RPMI7951 (cell line): ENCODE results near the gene LPP. TPM values are rescaled to one million over a fixed set of nuclear protein-coding genes. Genes with fewer than 3 reads are reported as not detected.

ENCODE experiments used
- DNase-seq: peaks from one replicate; pipeline ENCODE4 v3.0.0-alpha.2; 2012; ENCODE audit warnings: low read depth
- total RNA-seq: library from RNA; depleted of rRNA; stranded (reverse); fragments of >200 nt; shearing (Covaris generic); gene quantifications from 2 replicates; pipeline ENCODE4 v1.2.3, GENCODE V29; 2014

LPP gene
- total RNA-seq, 1 experiment from 2014 or later, result 30.2 TPM

DNA sequence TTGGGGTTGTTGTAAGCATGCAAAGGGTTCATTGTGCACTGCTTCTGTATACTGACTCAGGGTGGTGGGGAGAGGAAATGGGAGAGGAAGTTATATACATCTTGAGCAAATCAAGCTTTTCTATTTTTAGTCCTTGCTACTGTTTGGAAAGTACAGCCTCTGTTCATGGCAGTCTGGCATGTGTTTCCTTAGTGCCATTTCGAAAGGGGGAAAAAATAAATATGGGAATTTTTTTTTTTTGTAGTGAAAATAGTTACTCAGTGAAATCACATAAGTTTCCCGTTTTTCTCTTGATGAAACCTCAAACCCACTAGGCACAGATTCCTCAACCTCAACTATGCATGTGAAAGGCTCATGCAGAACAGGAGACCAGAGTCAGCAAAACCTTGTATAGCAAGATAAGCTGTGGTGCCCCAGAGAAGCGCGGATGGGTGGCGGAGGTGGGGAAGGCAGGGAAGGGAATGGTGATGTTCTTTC, 353.3 kb downstream of the LPP start:
- peak; percentile 92 for DNase-seq

GRCh38 chr3:188508454-188508853, 354.5 kb downstream of the LPP start:
- DNase-seq, result no peak

- DNase-seq, result no peak
Observed at GRCh38 chr3:188509316-188509715, 355.4 kb downstream of the LPP start.

- DNase-seq, result peak; percentile 73
Observed at GRCh38 chr3:188510366-188510765, 356.4 kb downstream of the LPP start.

- no peak for DNase-seq
Observed at GRCh38 chr3:188513662-188514328, 359.8 kb downstream of the LPP start.

GRCh38 chr3:188516515-188516914, 362.6 kb downstream of the LPP start:
- DNase-seq, result no peak

GRCh38 chr3:188518416-188518815, 364.5 kb downstream of the LPP start:
- DNase-seq, result no peak

- no peak for DNase-seq
Observed at GRCh38 chr3:188518835-188519452, 365.0 kb downstream of the LPP start.

GRCh38 chr3:188520466-188520865, 366.5 kb downstream of the LPP start:
- DNase-seq, result peak; percentile 9

DNA sequence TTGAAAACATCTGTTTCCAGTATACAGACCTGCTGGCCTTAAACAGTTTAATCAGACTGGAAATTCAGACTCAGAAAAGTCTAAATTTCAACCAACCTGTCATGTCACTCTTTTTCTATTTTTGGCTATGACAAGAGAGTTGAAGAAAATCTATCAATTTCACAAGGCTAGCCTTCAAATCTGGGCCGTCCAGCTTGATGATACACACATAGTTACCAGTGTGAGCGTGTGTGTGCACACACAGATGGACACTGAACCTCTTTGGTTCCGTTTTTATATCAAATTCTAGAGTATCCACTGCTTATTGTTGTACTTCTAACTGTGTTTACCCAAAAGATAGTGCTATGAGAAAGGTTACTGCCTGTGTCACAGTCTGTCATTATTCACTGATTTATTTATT, 368.2 kb downstream of the LPP start:
- DNase-seq, result no peak

DNA sequence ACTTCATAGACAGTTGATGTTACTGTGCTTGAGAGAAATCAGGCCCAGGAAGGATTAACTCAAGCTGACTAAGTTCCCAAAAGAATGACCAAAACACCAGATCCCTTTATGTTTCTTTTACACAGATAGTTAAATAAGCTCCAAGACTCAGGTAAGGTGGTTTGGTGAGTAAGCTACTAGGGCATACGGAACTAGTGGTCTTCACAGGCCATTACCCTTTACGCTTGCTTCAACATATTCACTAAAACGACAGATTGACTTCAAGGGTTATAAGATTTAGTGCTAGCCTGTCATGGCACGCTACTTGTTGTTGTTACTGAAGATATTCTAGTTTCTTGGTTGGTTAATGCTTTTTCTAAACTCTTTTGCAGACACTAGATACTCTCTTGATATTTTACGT, 369.3 kb downstream of the LPP start:
- DNase-seq, result no peak

- no peak for DNase-seq
Observed at GRCh38 chr3:188524052-188524451, 370.1 kb downstream of the LPP start.

GRCh38 chr3:188526057-188526456, 372.1 kb downstream of the LPP start:
- DNase-seq, result peak; percentile 24

GRCh38 chr3:188527389-188527788, 373.4 kb downstream of the LPP start:
- no peak for DNase-seq

- DNase-seq, result no peak
Observed at GRCh38 chr3:188528396-188528795, 374.4 kb downstream of the LPP start.

DNA sequence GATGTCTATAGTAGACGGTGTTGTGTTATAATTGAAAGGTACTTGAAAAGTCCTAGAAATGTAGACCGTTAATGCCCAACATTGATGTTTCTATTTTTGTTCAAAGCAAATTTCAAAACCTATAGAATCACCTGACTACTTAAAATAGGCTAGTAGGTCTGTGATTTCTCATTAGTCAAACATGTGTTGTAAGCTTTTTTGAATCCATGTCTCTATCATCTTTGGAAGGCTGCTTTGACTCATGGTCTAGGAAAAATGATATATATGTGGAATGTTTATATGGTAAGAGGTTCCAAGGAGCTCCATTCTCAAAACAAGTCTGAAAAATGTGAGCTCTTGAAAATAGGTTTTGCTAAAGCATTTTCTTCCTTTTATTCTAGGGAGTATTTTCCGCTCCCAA, 375.3 kb downstream of the LPP start:
- no peak for DNase-seq

GRCh38 chr3:188530226-188530625, 376.3 kb downstream of the LPP start:
- no peak for DNase-seq

DNA sequence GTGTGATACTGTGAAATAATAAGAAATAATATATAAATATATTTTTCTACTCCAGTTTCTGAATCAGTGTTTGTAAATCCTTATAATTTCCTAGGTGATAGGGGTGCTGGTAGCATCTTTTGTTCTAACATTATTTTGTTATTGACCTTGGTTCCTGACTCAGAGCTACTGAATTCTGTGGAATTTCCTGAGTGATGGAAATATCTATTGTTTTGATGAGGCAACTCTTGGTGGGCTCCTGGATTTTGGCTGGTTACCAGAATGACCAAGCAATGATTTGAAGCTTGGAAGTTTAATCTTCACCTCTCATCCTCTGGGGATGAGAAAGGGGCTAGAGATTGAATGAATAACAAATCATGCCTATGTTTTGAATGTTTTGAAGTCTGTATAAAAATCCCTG, 377.3 kb downstream of the LPP start:
- DNase-seq, result peak; percentile 50

DNA sequence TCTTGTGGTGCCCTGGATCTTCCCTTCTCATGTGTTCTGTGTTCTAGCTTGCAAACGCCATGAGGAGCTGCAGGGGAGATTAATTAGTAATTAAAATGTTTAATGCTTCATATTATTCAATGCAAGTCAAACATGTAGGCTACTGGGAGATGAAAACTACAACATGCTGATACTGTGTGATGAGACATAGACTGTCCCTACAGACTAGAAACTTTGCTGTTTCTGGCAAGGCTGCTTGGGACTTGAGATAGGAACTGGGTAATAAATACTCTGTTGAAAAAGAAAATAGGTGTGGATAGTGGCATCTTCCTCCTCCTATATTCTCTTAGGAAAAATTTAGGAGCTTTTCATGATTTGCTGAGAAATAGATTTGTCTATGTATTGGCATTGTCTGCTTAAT, 379.2 kb downstream of the LPP start:
- no peak for DNase-seq

GRCh38 chr3:188533612-188534357, 379.8 kb downstream of the LPP start:
- peak; percentile 24 for DNase-seq

DNA sequence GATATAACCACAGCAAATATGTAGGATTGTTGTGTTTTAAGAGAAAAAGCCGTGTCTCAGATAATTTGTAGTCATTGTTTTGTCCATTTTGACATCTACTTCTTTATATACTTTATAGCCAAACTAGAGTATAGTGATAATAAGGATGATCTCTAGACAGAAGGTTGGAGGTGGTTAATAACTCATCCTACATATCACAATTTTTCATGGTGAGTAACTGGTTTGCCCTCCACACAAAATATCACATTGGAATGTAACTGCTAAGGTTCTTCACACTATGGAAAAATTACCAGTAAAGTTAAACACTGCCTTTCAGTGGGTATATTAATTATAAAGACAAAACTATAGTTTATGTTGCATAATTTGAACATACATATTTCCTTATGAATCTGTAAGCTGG, 380.7 kb downstream of the LPP start:
- peak; percentile 17 for DNase-seq

DNA sequence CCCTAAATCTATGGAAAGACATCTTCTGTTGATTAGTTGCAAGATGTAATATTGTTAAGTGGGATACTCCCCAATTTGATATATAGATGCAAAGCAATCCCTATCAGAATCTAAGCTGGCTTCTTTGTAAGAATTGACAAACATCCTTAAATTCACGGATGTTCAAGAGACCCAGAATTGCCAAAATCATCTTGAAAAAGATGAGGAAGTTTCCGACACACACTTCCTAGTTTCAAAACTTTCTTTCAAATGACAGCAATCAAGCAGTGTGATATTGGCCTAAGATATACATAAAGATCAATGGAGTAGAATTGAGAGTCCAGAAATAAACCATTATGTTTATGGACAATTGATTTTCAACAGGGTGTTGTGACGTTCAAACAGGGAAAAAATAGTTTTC, 383.6 kb downstream of the LPP start:
- DNase-seq, result no peak

DNA sequence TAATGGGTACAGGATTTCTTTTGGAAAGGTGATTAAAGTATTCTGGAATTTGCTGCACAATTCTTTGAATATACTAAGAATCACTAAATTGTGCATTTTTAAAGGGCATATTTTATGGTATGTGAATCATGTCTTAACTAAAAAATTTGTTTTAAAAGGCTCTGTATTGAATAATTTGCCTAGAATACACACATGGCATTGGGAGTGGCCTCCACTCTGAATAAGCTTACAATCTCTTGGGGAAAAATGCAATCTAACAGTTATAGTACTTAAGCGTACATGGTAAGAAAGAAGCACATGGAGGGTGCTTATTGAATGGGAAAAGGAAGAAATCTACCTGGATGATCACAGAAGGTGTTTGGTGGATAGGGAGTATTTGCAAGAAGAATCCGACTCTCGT, 385.1 kb downstream of the LPP start:
- DNase-seq, result no peak
